H1 (cell line): Measurements from ENCODE around the gene COL4A2. TPM values are rescaled to one million over a fixed set of nuclear protein-coding genes. Genes with fewer than 3 reads are reported as not detected.

Experiments
- CTCF ChIA-PET: fragments of 300-600 bp; sonication (Branson Sonifier 250); formaldehyde crosslinking; loops from one replicate; lab custom pipeline; 2021; ENCODE audit not compliant: partially characterized antibody; lab: Charles Lee
- POLR2A ChIA-PET: fragments of 300-600 bp; sonication (Branson Sonifier 250); formaldehyde crosslinking; loops from one replicate; lab custom pipeline; 2021; ENCODE audit warnings: inconsistent platforms; ENCODE audit not compliant: partially characterized antibody; lab: Charles Lee
- DNase-seq, 2 experiments: peaks; one replicate each; pipeline versions ENCODE4 v3.0.0 to v3.0.0-alpha.2; 2010 to 2022; ENCODE audit warnings: low spot score in 2 of 2, low read depth in 1 of 2, mixed read lengths in 1 of 2
- FAIRE-seq: peaks from 2 replicates; lab custom pipeline; 2011; peaks lifted over from hg19 to GRCh38; lab: Jason Lieb, UNC
- H2AFZ ChIP-seq: 2 replicates; pipeline ENCODE4 v1.8.1; 2012; ENCODE audit warnings: low read length, inconsistent platforms
- H2AK5ac ChIP-seq: 2 replicates; pipeline ENCODE4 v1.6.1; 2013; ENCODE audit warnings: low read depth, low read length
- H2BK120ac ChIP-seq: replicated peaks from 2 replicates; pipeline ENCODE3; 2013; ENCODE audit warnings: low read depth, low read length, inconsistent platforms
- H2BK12ac ChIP-seq: 2 replicates; pipeline ENCODE4 v1.6.1; 2013; ENCODE audit warnings: low read depth, low read length
- H2BK15ac ChIP-seq: 2 replicates; pipeline ENCODE4 v1.6.1; 2013; ENCODE audit warnings: low read length
- H2BK20ac ChIP-seq: 2 replicates; pipeline ENCODE4 v1.6.1; 2013; ENCODE audit warnings: low read length
- H2BK5ac ChIP-seq: 2 replicates; pipeline ENCODE4 v1.6.1; 2013; ENCODE audit warnings: low read depth, low read length
- H3K14ac ChIP-seq: 2 replicates; pipeline ENCODE4 v1.6.1; 2013; ENCODE audit warnings: inconsistent platforms; ENCODE audit not compliant: insufficient read length
- H3K18ac ChIP-seq: 2 replicates; pipeline ENCODE4 v1.6.1; 2013; ENCODE audit warnings: low read length; ENCODE audit errors: extremely low read depth
- H3K23ac ChIP-seq: 2 replicates; pipeline ENCODE4 v1.6.1; 2013; ENCODE audit warnings: inconsistent platforms; ENCODE audit not compliant: insufficient read length
- H3K23me2 ChIP-seq: 2 replicates; pipeline ENCODE4 v1.6.1; 2013; ENCODE audit warnings: low read depth, low read length
- H3K27ac ChIP-seq: 2 replicates; pipeline ENCODE4 v1.6.1; 2011; ENCODE audit warnings: low read depth, low read length, inconsistent platforms
- H3K27me3 ChIP-seq, 4 experiments: replicated peaks in 1 of 4; 1 replicate in 1 of 4; 2 replicates in 3 of 4; pipeline versions ENCODE4 v1.6.1 to v1.8.1; 2011 to 2013; ENCODE audit warnings: low read length in 3 of 4, mild to moderate bottlenecking in 3 of 4, inconsistent platforms in 2 of 4, mixed read lengths in 2 of 4, moderate library complexity in 1 of 4; ENCODE audit not compliant: control insufficient read depth in 3 of 4, insufficient read depth in 3 of 4; ENCODE audit errors: extremely low read depth in 1 of 4
- H3K36me3 ChIP-seq, 4 experiments: 2 replicates each; pipeline versions ENCODE4 v1.6.1 to v1.8.1; 2011 to 2013; ENCODE audit warnings: mild to moderate bottlenecking in 4 of 4, low read length in 3 of 4, moderate library complexity in 2 of 4, control low read depth in 1 of 4, inconsistent platforms in 1 of 4; ENCODE audit not compliant: insufficient read depth in 4 of 4, control insufficient read depth in 2 of 4
- H3K4ac ChIP-seq: replicated peaks from 2 replicates; pipeline ENCODE3; 2013; ENCODE audit warnings: low read length, low read depth, mixed read lengths, inconsistent platforms; ENCODE audit not compliant: insufficient read length
- H3K4me1 ChIP-seq, 4 experiments: replicated peaks in 1 of 4; 1 replicate in 1 of 4; 2 replicates in 3 of 4; pipeline versions ENCODE4 v1.6.1 to v1.8.1; 2011 to 2013; ENCODE audit warnings: low read length in 3 of 4, inconsistent platforms in 2 of 4, mixed read lengths in 1 of 4; ENCODE audit not compliant: insufficient read depth in 4 of 4, control insufficient read depth in 3 of 4
- H3K4me2 ChIP-seq, 2 experiments: 2 replicates each; pipeline versions ENCODE4 v1.6.1 to v1.8.1; 2011 to 2013; ENCODE audit warnings: low read depth in 2 of 2, low read length in 2 of 2, control low read depth in 1 of 2, inconsistent platforms in 1 of 2, mild to moderate bottlenecking in 1 of 2; ENCODE audit not compliant: insufficient read depth in 1 of 2
- H3K4me3 ChIP-seq, 4 experiments: fragments of 200-600, 300-600 bp in 1 of 4; sonication (generic), shearing (Covaris generic), sonication (Bioruptor Twin) in 1 of 4; 2 replicates each; pipeline versions ENCODE4 v1.5.1 to v1.8.1; 2011 to 2016; ENCODE audit warnings: low read length in 4 of 4, low read depth in 3 of 4, control low read depth in 2 of 4, inconsistent platforms in 2 of 4, mild to moderate bottlenecking in 2 of 4, mixed read lengths in 1 of 4, moderate library complexity in 1 of 4; ENCODE audit not compliant: insufficient read depth in 2 of 4; ENCODE audit errors: extremely low read depth in 1 of 4
- H3K56ac ChIP-seq: replicated peaks from 2 replicates; pipeline ENCODE3; 2013; ENCODE audit warnings: low read depth, mild to moderate bottlenecking, mixed read lengths, low read length, inconsistent platforms; ENCODE audit not compliant: insufficient read length
- H3K79me1 ChIP-seq: 2 replicates; pipeline ENCODE4 v1.6.1; 2013; ENCODE audit warnings: low read depth, low read length, control low read depth
- H3K79me2 ChIP-seq, 2 experiments: 2 replicates each; pipeline versions ENCODE4 v1.6.1 to v1.8.1; 2012 to 2013; ENCODE audit warnings: low read length in 2 of 2, mild to moderate bottlenecking in 2 of 2, inconsistent platforms in 1 of 2; ENCODE audit not compliant: insufficient read depth in 2 of 2, control insufficient read depth in 1 of 2
- H3K9ac ChIP-seq, 4 experiments: replicated peaks in 1 of 4; 1 replicate in 1 of 4; 2 replicates in 3 of 4; pipeline versions ENCODE4 v1.6.1 to v1.8.1; 2011 to 2013; ENCODE audit warnings: low read depth in 3 of 4, low read length in 3 of 4, control low read depth in 2 of 4, mild to moderate bottlenecking in 2 of 4, moderate library complexity in 2 of 4, inconsistent platforms in 1 of 4; ENCODE audit errors: extremely low read depth in 1 of 4
- H3K9me3 ChIP-seq, 2 experiments: 2 replicates each; pipeline versions ENCODE4 v1.6.1 to v1.8.1; 2012 to 2013; ENCODE audit warnings: mild to moderate bottlenecking in 2 of 2, moderate library complexity in 2 of 2, control low read depth in 1 of 2, inconsistent platforms in 1 of 2, low read depth in 1 of 2, low read length in 1 of 2, mixed read lengths in 1 of 2; ENCODE audit not compliant: insufficient read depth in 2 of 2
- H4K20me1 ChIP-seq, 2 experiments: replicated peaks in 1 of 2; 2 replicates each; pipeline versions ENCODE3 to v1.8.1; 2011 to 2013; ENCODE audit warnings: inconsistent platforms in 2 of 2, low read length in 2 of 2, mild to moderate bottlenecking in 1 of 2; ENCODE audit not compliant: insufficient read depth in 2 of 2, control insufficient read depth in 1 of 2
- H4K5ac ChIP-seq: 2 replicates; pipeline ENCODE4 v1.6.1; 2013; ENCODE audit warnings: low read length, low read depth, mixed read lengths, inconsistent platforms; ENCODE audit not compliant: insufficient read length
- H4K8ac ChIP-seq: 2 replicates; pipeline ENCODE4 v1.8.0; 2013; ENCODE audit warnings: mild to moderate bottlenecking, moderate library complexity, low read length, inconsistent platforms; ENCODE audit not compliant: insufficient read depth; ENCODE audit errors: extremely low read depth
- H4K91ac ChIP-seq: replicated peaks from 2 replicates; pipeline ENCODE3; 2013; ENCODE audit warnings: low read length, mixed read lengths, inconsistent platforms; ENCODE audit not compliant: insufficient read length
- CEBPB ChIP-seq: IDR thresholded peaks from 2 replicates; pipeline ENCODE4 v1.6.1; 2012; ENCODE audit warnings: low read depth, low read length
- CREB1 ChIP-seq: IDR thresholded peaks from 2 replicates; pipeline ENCODE4 v1.6.1; 2012; ENCODE audit warnings: inconsistent platforms
- CTCF ChIP-seq, 3 experiments: IDR thresholded peaks; 1 replicate in 2 of 3; 2 replicates in 1 of 3; pipeline versions ENCODE4 v1.5.1 to v1.6.1; 2011; ENCODE audit warnings: low read length in 3 of 3, mild to moderate bottlenecking in 3 of 3, inconsistent platforms in 2 of 3, low read depth in 1 of 3, moderate library complexity in 1 of 3; ENCODE audit not compliant: insufficient read depth in 1 of 3; ENCODE audit errors: control extremely low read depth in 1 of 3
- PHF8 ChIP-seq: fragments of 200-600 bp; sonication (generic); conservative IDR thresholded peaks from 2 replicates; pipeline ENCODE4 v1.7.1; 2012; ENCODE audit warnings: low read depth, mild to moderate bottlenecking, inconsistent platforms, low read length, moderate library complexity
- RAD21 ChIP-seq, 2 experiments: IDR thresholded peaks in 1 of 2; conservative IDR thresholded peaks in 1 of 2; 2 replicates each; pipeline ENCODE4 v1.6.1; 2011; ENCODE audit warnings: low read depth in 2 of 2, low read length in 2 of 2, improper control_type of control experiment in 1 of 2, inconsistent platforms in 1 of 2, mild to moderate bottlenecking in 1 of 2, moderate library complexity in 1 of 2
- WGBS, 2 experiments: shearing (Covaris generic) in 1 of 2; methylation state at CpG; one replicate each; pipeline versions ENCODE4 v1.1.6 to v1.1.7; 2013 to 2015; ENCODE audit warnings: low lambda C conversion rate in 2 of 2, mixed read lengths in 2 of 2, inconsistent platforms in 1 of 2, low coverage in 1 of 2, missing lambda C conversion rate in 1 of 2; ENCODE audit not compliant: insufficient replicate concordance in 2 of 2, insufficient coverage in 1 of 2, insufficient read length in 1 of 2; ENCODE audit errors: extremely low coverage in 1 of 2, missing lambda C conversion rate in 1 of 2; 5-methylcytosine and 5-hydroxymethylcytosine counted together
- polyA plus RNA-seq, 7 experiments: library from polyadenylated mRNA; depleted of rRNA in 3 of 7; stranded (reverse) in 5 of 7; unstranded in 2 of 7; fragments of >200 nt in 5 of 7; fragments of 200-250 nt in 2 of 7; gene quantifications; 1 replicate in 5 of 7; 2 replicates in 1 of 7; 4 replicates in 1 of 7; pipeline versions ENCODE4 v1.2.1 to v1.2.3, GENCODE V29; 2011 to 2013; ENCODE audit warnings: missing spikeins in 2 of 7, mixed read lengths in 2 of 7
- total RNA-seq: library from RNA; stranded (reverse); fragmentation: NEBNext Ultra II Directional; extraction: Animal tissue kit (Norgen Biotek cat#: 25700); gene quantifications from 2 replicates; pipeline ENCODE4 v1.2.1, GENCODE V29; 2021
- TF ChIP-seq, protein P1 (sequence below): IDR thresholded peaks from 2 replicates; pipeline ENCODE4 v1.6.1; 2012; ENCODE audit warnings: inconsistent platforms

The COL4A2 gene
- total and polyA plus RNA-seq, 2 of the 8 experiments (the other 6 are each of a cell fraction or from before 2014, with no cell fraction given) = 80.4 to 87.3 TPM

DNA sequence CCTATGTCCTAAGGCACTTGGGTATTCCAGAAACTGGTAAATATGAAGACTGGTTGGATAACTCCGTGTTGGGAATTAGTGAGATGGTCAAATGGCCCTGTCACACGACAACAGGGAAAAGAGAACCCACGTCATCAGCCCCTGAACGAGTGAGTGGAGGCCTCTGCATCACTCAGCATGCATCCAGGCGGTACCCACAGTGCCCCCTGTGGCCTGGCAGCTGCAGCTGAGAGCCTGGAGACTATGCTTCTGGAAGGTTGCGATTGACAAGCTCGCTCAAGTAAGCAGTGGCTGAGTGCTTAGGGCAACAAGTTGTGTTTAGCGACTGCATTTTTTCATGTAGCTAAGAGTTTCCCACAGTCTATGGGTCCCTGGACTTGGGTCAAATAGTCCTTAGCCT is 55.9 kb downstream of the COL4A2 start:
- Histone ChIP-seq H3K14ac (no peak overlapping the region), H3K36me3 (no peaks in the 10 kb centered on the region), H3K4ac (no peak overlapping the region), H4K8ac (no peak overlapping the region), H3K4me3 (no peak overlapping the region), H4K5ac (no peak overlapping the region), H2AK5ac (no peak overlapping the region), H2BK12ac (no peak overlapping the region), H3K9ac (no peak overlapping the region), H3K4me2 (no peak overlapping the region), H3K18ac (no peak overlapping the region), H3K23ac (no peak overlapping the region), H4K20me1 (no peaks in the 10 kb centered on the region), H2BK20ac (no peak overlapping the region), H2AFZ (no peak overlapping the region), H3K79me1 (no peaks in the 10 kb centered on the region), H4K91ac (no peak overlapping the region), H3K9me3 (no peaks in the 10 kb centered on the region), H3K27ac (no peak overlapping the region), H3K27me3 (no peaks in the 10 kb centered on the region), H3K56ac (no peak overlapping the region), H2BK120ac (no peak overlapping the region), H3K4me1 (no peaks in the 10 kb centered on the region), H2BK5ac (no peak overlapping the region), H3K23me2 (no peaks in the 10 kb centered on the region), H3K79me2 (no peaks in the 10 kb centered on the region), H2BK15ac (no peak overlapping the region)
- FAIRE-seq (no peak), DNase-seq (peak in 1 of 2 experiments; percentile 66)
- ChIA-PET CTCF (interaction anchor here (0.8 to 5.1 kb wide), 17 partner anchors 8 to 141 kb away, joined by 3 to 36 read pairs (median 5); no protein-coding TSS in a partner anchor), POLR2A (interaction anchor here (0.9 to 1.5 kb wide), 3 partner anchors 9 to 56 kb away, joined by 3 to 4 read pairs (median 3); partner anchors contain the start of genes COL4A1 and COL4A2)
- TF ChIP-seq CREB1 = 0 out of 2 replicates have a peak, but pooled peaks have one; percentile 12
- no peak for TF ChIP-seq PHF8
- TF ChIP-seq, protein P1, sequence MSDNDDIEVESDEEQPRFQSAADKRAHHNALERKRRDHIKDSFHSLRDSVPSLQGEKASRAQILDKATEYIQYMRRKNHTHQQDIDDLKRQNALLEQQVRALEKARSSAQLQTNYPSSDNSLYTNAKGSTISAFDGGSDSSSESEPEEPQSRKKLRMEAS = 0 out of 2 replicates have a peak, but pooled peaks have one; percentile 39
- no peak for TF ChIP-seq CEBPB
- peak; percentile 49 to 58 for TF ChIP-seq RAD21 (IDR thresholded peaks at IDR 0.05 in 1 of 2, conservative IDR thresholded peaks at IDR 0.05 in 1 of 2; ENCODE audit: low read depth in 2 of 2, low read length in 2 of 2)
- peak; percentile 62 to 78 (median 78) for TF ChIP-seq CTCF (IDR thresholded peaks at IDR 0.05; ENCODE audit: control extremely low read depth in 1 of 3, insufficient read depth in 1 of 3, low read depth in 1 of 3, low read length in 3 of 3)
- WGBS, 2 experiments = 79% methylated on average over 8 of the region's 8 CpGs; no CpG with 5 or more reads in 1 of the 2 experiments
